ENCODE results near the gene ACOT11.

The ACOT11 gene

GRCh38 chr1:54564312-54565112 lies 16.5 kb downstream of the ACOT11 start:
- H3K9me3 ChIP-seq (ENCODE audit: control insufficient read depth, low read length): no peaks in the 10 kb centered on the region
- no peak overlapping the region for H3K27ac ChIP-seq (ENCODE audit: insufficient read depth, low read depth, low read length, poor library complexity, severe bottlenecking)
- 86 to 90% methylated on average over 17 of the region's 17 CpGs for WGBS, 2 experiments
- H3K4me1 ChIP-seq (ENCODE audit: control insufficient read depth, insufficient read depth, low read length): peaks cover 7% of the 10 kb centered on the region
- H3K27me3 ChIP-seq (ENCODE audit: control insufficient read depth, insufficient read depth, low read length, poor library complexity, severe bottlenecking): no peaks in the 10 kb centered on the region
- H3K36me3 ChIP-seq (ENCODE audit: control insufficient read depth, insufficient read depth, low read length): no peaks in the 10 kb centered on the region
- H3K4me3 ChIP-seq (ENCODE audit: insufficient read depth, low read depth, low read length): no peak overlapping the region

- no peak overlapping the region for H3K27ac ChIP-seq (ENCODE audit: insufficient read depth, low read depth, low read length, poor library complexity, severe bottlenecking)
- no peaks in the 10 kb centered on the region for H3K27me3 ChIP-seq (ENCODE audit: control insufficient read depth, insufficient read depth, low read length, poor library complexity, severe bottlenecking)
- H3K36me3 ChIP-seq (ENCODE audit: control insufficient read depth, insufficient read depth, low read length): no peaks in the 10 kb centered on the region
- H3K4me3 ChIP-seq (ENCODE audit: insufficient read depth, low read depth, low read length): no peak overlapping the region
- peaks cover 4% of the 10 kb centered on the region for H3K4me1 ChIP-seq (ENCODE audit: control insufficient read depth, insufficient read depth, low read length)
- H3K9me3 ChIP-seq (ENCODE audit: control insufficient read depth, low read length): no peaks in the 10 kb centered on the region
- 92 to 93% methylated on average over 4 of the region's 4 CpGs for WGBS, 2 experiments
These were observed 17.1 kb downstream of the ACOT11 start for GRCh38 chr1:54565113-54565501.

GRCh38 chr1:54566438-54567141 lies 18.6 kb downstream of the ACOT11 start:
- WGBS, 2 experiments: 85 to 89% methylated on average over 4 to 5 of the region's 5 CpGs
- Histone ChIP-seq H3K27me3 (ENCODE audit: control insufficient read depth, insufficient read depth, low read length, poor library complexity, severe bottlenecking) (no peaks in the 10 kb centered on the region), H3K4me3 (ENCODE audit: insufficient read depth, low read depth, low read length) (no peak overlapping the region), H3K36me3 (ENCODE audit: control insufficient read depth, insufficient read depth, low read length) (no peaks in the 10 kb centered on the region), H3K4me1 (ENCODE audit: control insufficient read depth, insufficient read depth, low read length) (peaks cover 8% of the 10 kb centered on the region), H3K27ac (ENCODE audit: insufficient read depth, low read depth, low read length, poor library complexity, severe bottlenecking) (no peak overlapping the region), H3K9me3 (ENCODE audit: control insufficient read depth, low read length) (no peaks in the 10 kb centered on the region)

- Histone ChIP-seq H3K27ac (ENCODE audit: insufficient read depth, low read depth, low read length, poor library complexity, severe bottlenecking) (no peak overlapping the region), H3K4me1 (ENCODE audit: control insufficient read depth, insufficient read depth, low read length) (peaks cover 19% of the 10 kb centered on the region), H3K36me3 (ENCODE audit: control insufficient read depth, insufficient read depth, low read length) (no peaks in the 10 kb centered on the region), H3K27me3 (ENCODE audit: control insufficient read depth, insufficient read depth, low read length, poor library complexity, severe bottlenecking) (no peaks in the 10 kb centered on the region), H3K4me3 (ENCODE audit: insufficient read depth, low read depth, low read length) (no peak overlapping the region), H3K9me3 (ENCODE audit: control insufficient read depth, low read length) (no peaks in the 10 kb centered on the region)
- WGBS, 2 experiments: 77 to 79% methylated on average over 5 of the region's 5 CpGs
These were observed 19.9 kb downstream of the ACOT11 start for GRCh38 chr1:54567961-54568360.

DNA sequence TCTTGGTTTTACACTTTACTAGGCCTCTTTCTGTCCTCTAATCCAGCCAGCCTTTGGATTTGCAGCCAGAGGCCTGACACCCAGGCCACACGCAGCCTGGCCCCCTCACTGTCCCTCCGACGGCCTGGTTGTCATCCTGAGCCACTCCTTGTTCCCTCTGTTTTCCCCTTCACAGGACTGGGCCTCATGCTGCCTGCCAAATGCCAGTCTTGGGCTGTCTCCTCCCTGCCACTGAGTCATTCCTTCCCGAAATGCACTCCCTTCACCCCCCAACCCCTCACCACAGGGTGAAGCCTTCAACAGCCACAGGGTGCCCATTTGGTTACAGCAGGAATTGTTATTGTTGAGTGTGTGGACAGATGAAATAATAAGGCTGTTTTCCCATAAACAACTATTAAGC lies 21.3 kb downstream of the ACOT11 start:
- WGBS, 2 experiments: 28 to 31% methylated on average over 4 of the region's 4 CpGs
- Histone ChIP-seq H3K27ac (ENCODE audit: insufficient read depth, low read depth, low read length, poor library complexity, severe bottlenecking) (no peak overlapping the region), H3K27me3 (ENCODE audit: control insufficient read depth, insufficient read depth, low read length, poor library complexity, severe bottlenecking) (no peaks in the 10 kb centered on the region)

DNA sequence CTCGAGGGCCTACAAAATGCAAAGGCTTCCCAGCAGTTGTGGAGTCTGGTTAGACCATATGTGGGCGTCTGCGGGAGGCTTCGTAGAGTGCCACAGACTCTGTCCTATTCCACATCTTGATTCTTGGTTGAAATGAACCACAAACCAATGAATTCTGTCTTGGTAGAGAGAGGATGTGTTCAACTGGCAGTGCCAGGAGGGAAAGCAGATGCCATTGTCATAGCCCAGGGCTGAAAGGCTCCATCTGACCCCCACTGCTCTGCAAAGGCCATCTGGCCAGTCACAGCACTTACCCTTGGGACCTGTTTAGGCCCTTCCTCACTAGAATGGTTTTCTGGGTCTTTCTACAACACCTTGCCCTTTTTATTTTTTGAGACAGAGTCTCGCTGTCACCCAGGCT lies 22.1 kb downstream of the ACOT11 start:
- H3K27ac ChIP-seq (ENCODE audit: insufficient read depth, low read depth, low read length, poor library complexity, severe bottlenecking): no peak overlapping the region
- H3K4me1 ChIP-seq (ENCODE audit: control insufficient read depth, insufficient read depth, low read length): peaks cover 23% of the 10 kb centered on the region
- H3K27me3 ChIP-seq (ENCODE audit: control insufficient read depth, insufficient read depth, low read length, poor library complexity, severe bottlenecking): no peaks in the 10 kb centered on the region
- no peaks in the 10 kb centered on the region for H3K36me3 ChIP-seq (ENCODE audit: control insufficient read depth, insufficient read depth, low read length)
- WGBS, 2 experiments: 74 to 87% methylated on average over 5 of the region's 5 CpGs
- no peak overlapping the region for H3K4me3 ChIP-seq (ENCODE audit: insufficient read depth, low read depth, low read length)
- no peaks in the 10 kb centered on the region for H3K9me3 ChIP-seq (ENCODE audit: control insufficient read depth, low read length)

More for the DNA sequence above, 21.3 kb downstream of the ACOT11 start:
- H3K36me3 ChIP-seq (ENCODE audit: control insufficient read depth, insufficient read depth, low read length): no peaks in the 10 kb centered on the region
- H3K9me3 ChIP-seq (ENCODE audit: control insufficient read depth, low read length): no peaks in the 10 kb centered on the region
- no peak overlapping the region for H3K4me3 ChIP-seq (ENCODE audit: insufficient read depth, low read depth, low read length)
- peaks cover 19% of the 10 kb centered on the region for H3K4me1 ChIP-seq (ENCODE audit: control insufficient read depth, insufficient read depth, low read length)

GRCh38 chr1:54571326-54571725 lies 23.3 kb downstream of the ACOT11 start:
- peaks cover 23% of the 10 kb centered on the region for H3K4me1 ChIP-seq (ENCODE audit: control insufficient read depth, insufficient read depth, low read length)

DNA sequence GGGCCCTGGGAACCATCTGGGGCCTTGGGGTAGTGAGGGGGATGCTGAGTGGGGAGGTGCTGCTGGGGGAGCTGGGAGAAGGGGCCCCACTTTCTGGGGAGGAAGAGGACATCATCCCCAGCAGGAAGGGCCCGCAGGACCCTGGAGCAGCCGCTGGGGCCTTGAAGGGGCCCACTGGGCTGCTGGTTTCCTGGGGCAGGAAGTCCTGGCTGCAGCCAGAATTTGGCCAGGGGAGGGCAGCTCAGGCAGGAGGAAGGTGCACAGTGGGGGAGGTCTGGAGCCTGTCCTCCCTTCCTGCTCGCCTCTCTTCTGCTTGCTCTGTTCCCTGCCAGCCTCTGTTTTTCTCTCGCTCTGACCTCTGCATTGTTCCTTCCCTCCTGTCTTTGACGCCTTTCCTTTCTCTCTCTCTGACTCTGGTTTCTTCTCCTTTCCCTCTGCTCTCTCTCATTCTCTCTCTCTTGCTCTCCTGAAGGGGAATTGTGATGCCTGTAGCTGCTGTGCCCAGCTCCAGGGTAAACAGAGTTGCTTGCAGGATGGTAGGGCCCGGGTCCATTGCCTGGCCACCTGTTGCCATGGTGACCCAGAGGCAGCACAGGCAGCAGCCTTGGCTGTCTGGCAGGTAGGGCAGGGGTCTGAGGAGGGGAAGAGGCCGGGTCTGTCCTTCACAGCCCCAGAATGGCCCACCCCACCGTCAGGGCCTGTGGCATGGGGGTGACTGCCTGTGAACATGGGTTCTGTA lies 23.9 kb downstream of the ACOT11 start:
- no peak overlapping the region for H3K27ac ChIP-seq (ENCODE audit: insufficient read depth, low read depth, low read length, poor library complexity, severe bottlenecking)
- no peaks in the 10 kb centered on the region for H3K9me3 ChIP-seq (ENCODE audit: control insufficient read depth, low read length)
- no peaks in the 10 kb centered on the region for H3K27me3 ChIP-seq (ENCODE audit: control insufficient read depth, insufficient read depth, low read length, poor library complexity, severe bottlenecking)
- peaks cover 23% of the 10 kb centered on the region for H3K4me1 ChIP-seq (ENCODE audit: control insufficient read depth, insufficient read depth, low read length)
- no peaks in the 10 kb centered on the region for H3K36me3 ChIP-seq (ENCODE audit: control insufficient read depth, insufficient read depth, low read length)
- H3K4me3 ChIP-seq (ENCODE audit: insufficient read depth, low read depth, low read length): no peak overlapping the region
- WGBS, 2 experiments: 40 to 46% methylated on average over 8 of the region's 8 CpGs

More at GRCh38 chr1:54571326-54571725, 23.3 kb downstream of the ACOT11 start:
- Histone ChIP-seq H3K36me3 (ENCODE audit: control insufficient read depth, insufficient read depth, low read length) (no peaks in the 10 kb centered on the region), H3K27ac (ENCODE audit: insufficient read depth, low read depth, low read length, poor library complexity, severe bottlenecking) (no peak overlapping the region), H3K4me3 (ENCODE audit: insufficient read depth, low read depth, low read length) (no peak overlapping the region), H3K9me3 (ENCODE audit: control insufficient read depth, low read length) (no peaks in the 10 kb centered on the region), H3K27me3 (ENCODE audit: control insufficient read depth, insufficient read depth, low read length, poor library complexity, severe bottlenecking) (no peaks in the 10 kb centered on the region)
- WGBS, 2 experiments: 58 to 60% methylated on average over 3 of the region's 3 CpGs

GRCh38 chr1:54572542-54572850 lies 24.5 kb downstream of the ACOT11 start:
- 87 to 92% methylated on average over 3 of the region's 3 CpGs for WGBS, 2 experiments

DNA sequence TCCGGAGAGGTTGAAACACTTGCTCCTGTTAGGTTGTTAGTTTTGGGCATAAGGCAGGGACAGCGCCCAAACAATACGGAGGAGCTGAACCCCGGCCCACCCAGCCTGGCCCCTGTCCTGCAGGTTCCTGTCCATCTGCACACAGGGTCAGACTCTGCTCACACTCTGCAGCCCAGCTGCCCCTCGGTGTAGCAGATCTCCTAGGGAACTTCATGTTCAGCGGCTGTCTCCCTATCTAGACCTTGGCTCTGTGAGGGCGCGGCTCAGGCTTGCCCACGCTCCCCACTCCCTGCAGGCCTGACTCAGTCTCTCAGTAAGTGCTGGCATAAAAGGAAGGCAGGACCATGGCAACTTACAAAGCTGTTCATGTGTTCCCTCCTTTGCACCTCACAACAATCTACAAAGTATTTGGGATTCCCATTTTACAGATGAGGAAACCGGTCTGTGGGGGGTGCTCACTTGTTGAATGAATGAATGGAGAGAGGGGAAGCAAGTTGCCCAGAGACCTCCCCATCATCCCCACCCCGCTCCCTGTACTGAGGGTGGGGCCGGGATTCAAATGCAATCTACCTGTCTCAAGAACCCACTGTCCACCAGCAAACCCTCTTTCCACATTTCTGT lies 26.2 kb downstream of the ACOT11 start:
- Histone ChIP-seq H3K27me3 (ENCODE audit: control insufficient read depth, insufficient read depth, low read length, poor library complexity, severe bottlenecking) (no peaks in the 10 kb centered on the region), H3K4me1 (ENCODE audit: control insufficient read depth, insufficient read depth, low read length) (peaks cover 25% of the 10 kb centered on the region), H3K36me3 (ENCODE audit: control insufficient read depth, insufficient read depth, low read length) (no peaks in the 10 kb centered on the region), H3K27ac (ENCODE audit: insufficient read depth, low read depth, low read length, poor library complexity, severe bottlenecking) (no peak overlapping the region), H3K4me3 (ENCODE audit: insufficient read depth, low read depth, low read length) (no peak overlapping the region), H3K9me3 (ENCODE audit: control insufficient read depth, low read length) (no peaks in the 10 kb centered on the region)
- 89 to 94% methylated on average over 9 to 12 of the region's 12 CpGs for WGBS, 2 experiments

More at GRCh38 chr1:54572542-54572850, 24.5 kb downstream of the ACOT11 start:
- no peaks in the 10 kb centered on the region for H3K27me3 ChIP-seq (ENCODE audit: control insufficient read depth, insufficient read depth, low read length, poor library complexity, severe bottlenecking)
- H3K4me3 ChIP-seq (ENCODE audit: insufficient read depth, low read depth, low read length): no peak overlapping the region
- no peak overlapping the region for H3K27ac ChIP-seq (ENCODE audit: insufficient read depth, low read depth, low read length, poor library complexity, severe bottlenecking)
- H3K36me3 ChIP-seq (ENCODE audit: control insufficient read depth, insufficient read depth, low read length): no peaks in the 10 kb centered on the region
- H3K9me3 ChIP-seq (ENCODE audit: control insufficient read depth, low read length): no peaks in the 10 kb centered on the region
- peaks cover 23% of the 10 kb centered on the region for H3K4me1 ChIP-seq (ENCODE audit: control insufficient read depth, insufficient read depth, low read length)
